ENCODE results near the gene NR2F6. TPM values are rescaled to one million over a fixed set of nuclear protein-coding genes. Genes with fewer than 3 reads are reported as not detected.
A peak's percentile ranks its signal among the peaks of the same experiment; 100 is the strongest.

NR2F6 gene
- polyA plus RNA-seq, 1 donor from 2014 or later, result 1.3 TPM

GRCh38 chr19:17215127-17215971, 30.4 kb downstream of the NR2F6 start, which contains the start of gene USE1:
Gene USE1 (plus strand): TSS chr19:17215357. CDS start chr19:17215406, 49 bp downstream.
- peaks cover 10% of the 10 kb centered on the region for H3K36me3 Mint-ChIP-seq
- peak within 1 kb of the TSS; percentile 88 to 97 (median 95) for H3K4me3 Mint-ChIP-seq

GRCh38 chr19:17214508-17215126, 31.1 kb downstream of the NR2F6 start:
- H3K27ac Mint-ChIP-seq, result peak overlapping the region; percentile 97 to 99 (median 97)
- H3K4me3 Mint-ChIP-seq, result peak overlapping the region; percentile 88 to 97 (median 95)
- peaks cover 10% of the 10 kb centered on the region for H3K36me3 Mint-ChIP-seq
- no peaks in the 10 kb centered on the region for H3K27me3 Mint-ChIP-seq
- H3K9me3 Mint-ChIP-seq, result no peaks in the 10 kb centered on the region
- peaks cover 4 to 16% (median 13%) of the 10 kb centered on the region in 3 donors for H3K4me1 Mint-ChIP-seq

More at GRCh38 chr19:17215127-17215971, 30.4 kb downstream of the NR2F6 start, which contains the start of gene USE1:
- Mint-ChIP-seq H3K27me3 (no peaks in the 10 kb centered on the region), H3K4me1 (peaks cover 3 to 13% (median 11%) of the 10 kb centered on the region in 3 donors), H3K27ac (peak within 1 kb of the TSS; percentile 97 to 99 (median 97)), H3K9me3 (no peaks in the 10 kb centered on the region)

GRCh38 chr19:17213334-17213733, 32.4 kb downstream of the NR2F6 start:
- Mint-ChIP-seq H3K4me3 (peak overlapping the region in 3 of 4 donors; percentile 23 to 60 (median 45)), H3K9me3 (no peaks in the 10 kb centered on the region), H3K27ac (peak overlapping the region in 1 of 3 donors; percentile 76), H3K4me1 (peaks cover 8 to 22% (median 13%) of the 10 kb centered on the region in 3 donors), H3K27me3 (no peaks in the 10 kb centered on the region), H3K36me3 (peaks cover 7% of the 10 kb centered on the region)

- H3K9me3 Mint-ChIP-seq, result no peaks in the 10 kb centered on the region
- H3K4me3 Mint-ChIP-seq, result peak overlapping the region in 2 of 4 donors; percentile 43 to 60
- peaks cover 8 to 22% (median 13%) of the 10 kb centered on the region in 3 donors for H3K4me1 Mint-ChIP-seq
- peak overlapping the region in 1 of 3 donors; percentile 76 for H3K27ac Mint-ChIP-seq
- no peaks in the 10 kb centered on the region for H3K27me3 Mint-ChIP-seq
- H3K36me3 Mint-ChIP-seq, result peaks cover 3% of the 10 kb centered on the region
These were observed 33.9 kb downstream of the NR2F6 start for GRCh38 chr19:17211547-17212446.

GRCh38 chr19:17210296-17210695, 35.4 kb downstream of the NR2F6 start:
- Mint-ChIP-seq H3K9me3 (no peaks in the 10 kb centered on the region), H3K27me3 (no peaks in the 10 kb centered on the region), H3K27ac (peak overlapping the region in 1 of 3 donors; percentile 31), H3K36me3 (peaks cover 3% of the 10 kb centered on the region), H3K4me3 (peak overlapping the region in 1 of 4 donors; percentile 37), H3K4me1 (peaks cover 8 to 22% (median 11%) of the 10 kb centered on the region in 3 donors)

GRCh38 chr19:17209126-17210036, 36.3 kb downstream of the NR2F6 start:
- H3K36me3 Mint-ChIP-seq, result no peaks in the 10 kb centered on the region
- H3K4me3 Mint-ChIP-seq, result peak overlapping the region in 2 of 4 donors; percentile 12 to 66
- H3K27me3 Mint-ChIP-seq, result no peaks in the 10 kb centered on the region
- H3K9me3 Mint-ChIP-seq, result no peaks in the 10 kb centered on the region
- H3K4me1 Mint-ChIP-seq, result peaks cover 6 to 15% (median 6%) of the 10 kb centered on the region in 3 donors
- peak overlapping the region in 2 of 3 donors; percentile 23 to 91 for H3K27ac Mint-ChIP-seq

GRCh38 chr19:17206736-17207581, 38.8 kb downstream of the NR2F6 start:
- Mint-ChIP-seq H3K27me3 (no peaks in the 10 kb centered on the region), H3K9me3 (no peaks in the 10 kb centered on the region), H3K36me3 (peaks cover 8% of the 10 kb centered on the region), H3K27ac (peak overlapping the region in 1 of 3 donors; percentile 65), H3K4me3 (no peak overlapping the region), H3K4me1 (peaks cover 0 to 13% (median 6%) of the 10 kb centered on the region in 3 donors)

- Mint-ChIP-seq H3K27me3 (no peaks in the 10 kb centered on the region), H3K9me3 (no peaks in the 10 kb centered on the region), H3K27ac (peak overlapping the region in 1 of 3 donors; percentile 70), H3K4me1 (peaks cover 0 to 12% (median 6%) of the 10 kb centered on the region in 3 donors), H3K4me3 (no peak overlapping the region), H3K36me3 (peaks cover 8% of the 10 kb centered on the region)
These were observed 40.2 kb downstream of the NR2F6 start for GRCh38 chr19:17205237-17206140.

GRCh38 chr19:17202713-17203112, 43.0 kb downstream of the NR2F6 start:
- no peaks in the 10 kb centered on the region for H3K9me3 Mint-ChIP-seq
- no peak overlapping the region for H3K4me3 Mint-ChIP-seq
- peak overlapping the region in 2 of 3 donors; percentile 31 to 53 for H3K27ac Mint-ChIP-seq
- peaks cover 0 to 2% (median 0%) of the 10 kb centered on the region in 3 donors for H3K4me1 Mint-ChIP-seq
- no peaks in the 10 kb centered on the region for H3K27me3 Mint-ChIP-seq
- H3K36me3 Mint-ChIP-seq, result peaks cover 8% of the 10 kb centered on the region

GRCh38 chr19:17202249-17202648, 43.5 kb downstream of the NR2F6 start:
- H3K4me3 Mint-ChIP-seq, result no peak overlapping the region
- no peaks in the 10 kb centered on the region for H3K27me3 Mint-ChIP-seq
- H3K36me3 Mint-ChIP-seq, result peaks cover 8% of the 10 kb centered on the region
- H3K9me3 Mint-ChIP-seq, result no peaks in the 10 kb centered on the region
- peaks cover 0 to 2% (median 0%) of the 10 kb centered on the region in 3 donors for H3K4me1 Mint-ChIP-seq
- H3K27ac Mint-ChIP-seq, result peak overlapping the region in 1 of 3 donors; percentile 53

- Mint-ChIP-seq H3K27me3 (no peaks in the 10 kb centered on the region), H3K4me1 (peaks cover 0 to 4% (median 0%) of the 10 kb centered on the region in 3 donors), H3K27ac (no peak overlapping the region), H3K4me3 (no peak overlapping the region), H3K36me3 (peaks cover 13% of the 10 kb centered on the region), H3K9me3 (no peaks in the 10 kb centered on the region)
These were observed 45.2 kb downstream of the NR2F6 start for GRCh38 chr19:17200408-17201079.
